ENCODE measurements around the gene RAB6A. TPM values are rescaled to one million over a fixed set of nuclear protein-coding genes. Genes with fewer than 3 reads are reported as not detected.

Gene RAB6A
- total RNA-seq, 1 donor from 2014 or later: 222 TPM

GRCh38 chr11:73635721-73636120, 125.2 kb downstream of the RAB6A start:
- no peaks in the 10 kb centered on the region for H3K4me1 Mint-ChIP-seq (ENCODE audit: low read depth, unreplicated experiment)
- H3K27me3 Mint-ChIP-seq (ENCODE audit: unreplicated experiment): no peaks in the 10 kb centered on the region
- H3K4me3 Mint-ChIP-seq (ENCODE audit: unreplicated experiment): no peak overlapping the region
- H3K9me3 Mint-ChIP-seq (ENCODE audit: unreplicated experiment): peaks cover 1% of the 10 kb centered on the region
- no peaks in the 10 kb centered on the region for H3K36me3 Mint-ChIP-seq (ENCODE audit: unreplicated experiment)
- no peak overlapping the region for H3K27ac Mint-ChIP-seq (ENCODE audit: unreplicated experiment)
- DNase-seq: no peak
- TF ChIP-seq CTCF (IDR thresholded peaks at IDR 0.05; ENCODE audit: partially characterized antibody, unreplicated experiment): no peak

- Mint-ChIP-seq H3K27ac (ENCODE audit: unreplicated experiment) (no peak overlapping the region), H3K36me3 (ENCODE audit: unreplicated experiment) (no peaks in the 10 kb centered on the region), H3K27me3 (ENCODE audit: unreplicated experiment) (peaks cover 4% of the 10 kb centered on the region), H3K9me3 (ENCODE audit: unreplicated experiment) (peaks cover 1% of the 10 kb centered on the region), H3K4me1 (ENCODE audit: low read depth, unreplicated experiment) (peaks cover 2% of the 10 kb centered on the region), H3K4me3 (ENCODE audit: unreplicated experiment) (no peak overlapping the region)
- DNase-seq: no peak
- no peak for TF ChIP-seq CTCF (IDR thresholded peaks at IDR 0.05; ENCODE audit: partially characterized antibody, unreplicated experiment)
Measured at GRCh38 chr11:73633999-73634398, 126.9 kb downstream of the RAB6A start.

- H3K36me3 Mint-ChIP-seq (ENCODE audit: unreplicated experiment): peaks cover 3% of the 10 kb centered on the region
- no peak overlapping the region for H3K27ac Mint-ChIP-seq (ENCODE audit: unreplicated experiment)
- DNase-seq: no peak
- H3K27me3 Mint-ChIP-seq (ENCODE audit: unreplicated experiment): peaks cover 6% of the 10 kb centered on the region
- peaks cover 2% of the 10 kb centered on the region for H3K4me1 Mint-ChIP-seq (ENCODE audit: low read depth, unreplicated experiment)
- peaks cover 1% of the 10 kb centered on the region for H3K9me3 Mint-ChIP-seq (ENCODE audit: unreplicated experiment)
- no peak overlapping the region for H3K4me3 Mint-ChIP-seq (ENCODE audit: unreplicated experiment)
- TF ChIP-seq CTCF (IDR thresholded peaks at IDR 0.05; ENCODE audit: partially characterized antibody, unreplicated experiment): no peak
Measured at GRCh38 chr11:73632996-73633395, 127.9 kb downstream of the RAB6A start.

- no peak overlapping the region for H3K4me3 Mint-ChIP-seq (ENCODE audit: unreplicated experiment)
- no peak overlapping the region for H3K27ac Mint-ChIP-seq (ENCODE audit: unreplicated experiment)
- no peak for DNase-seq
- H3K36me3 Mint-ChIP-seq (ENCODE audit: unreplicated experiment): peaks cover 5% of the 10 kb centered on the region
- H3K9me3 Mint-ChIP-seq (ENCODE audit: unreplicated experiment): peaks cover 3% of the 10 kb centered on the region
- peaks cover 3% of the 10 kb centered on the region for H3K4me1 Mint-ChIP-seq (ENCODE audit: low read depth, unreplicated experiment)
- peaks cover 8% of the 10 kb centered on the region for H3K27me3 Mint-ChIP-seq (ENCODE audit: unreplicated experiment)
- TF ChIP-seq CTCF (IDR thresholded peaks at IDR 0.05; ENCODE audit: partially characterized antibody, unreplicated experiment): no peak
Measured at GRCh38 chr11:73629907-73630306, 131.0 kb downstream of the RAB6A start.

GRCh38 chr11:73625696-73626318, 135.1 kb downstream of the RAB6A start:
- peaks cover 5% of the 10 kb centered on the region for H3K36me3 Mint-ChIP-seq (ENCODE audit: unreplicated experiment)
- TF ChIP-seq CTCF (IDR thresholded peaks at IDR 0.05; ENCODE audit: partially characterized antibody, unreplicated experiment): peak; percentile 93
- H3K4me3 Mint-ChIP-seq (ENCODE audit: unreplicated experiment): no peak overlapping the region
- H3K4me1 Mint-ChIP-seq (ENCODE audit: low read depth, unreplicated experiment): peaks cover 3% of the 10 kb centered on the region
- peaks cover 1% of the 10 kb centered on the region for H3K9me3 Mint-ChIP-seq (ENCODE audit: unreplicated experiment)
- peaks cover 12% of the 10 kb centered on the region for H3K27me3 Mint-ChIP-seq (ENCODE audit: unreplicated experiment)
- H3K27ac Mint-ChIP-seq (ENCODE audit: unreplicated experiment): no peak overlapping the region
- peak; percentile 80 for DNase-seq

Other genes with a start within 250 kb of the RAB6A start
- 84.3 TPM for gene FAM168A, start 163.0 kb downstream of the RAB6A start, total RNA-seq (ENCODE audit: unreplicated experiment)
- 4.8 TPM for gene PLEKHB1, start 114.5 kb downstream of the RAB6A start, total RNA-seq (ENCODE audit: unreplicated experiment)
- 30.5 TPM for gene MRPL48, start 26.8 kb upstream of the RAB6A start, total RNA-seq (ENCODE audit: unreplicated experiment)
- 39.7 TPM for gene COA4, start 115.8 kb upstream of the RAB6A start, total RNA-seq (ENCODE audit: unreplicated experiment)
- 24.6 TPM for gene PAAF1, start 115.9 kb upstream of the RAB6A start, total RNA-seq (ENCODE audit: unreplicated experiment)
- not detected for gene DNAJB13, start 190.0 kb upstream of the RAB6A start, total RNA-seq (ENCODE audit: unreplicated experiment)
- gene UCP2, start 221.8 kb upstream of the RAB6A start, total RNA-seq (ENCODE audit: unreplicated experiment): 91.1 TPM
- 7.6 TPM for gene UCP3, start 248.0 kb upstream of the RAB6A start, total RNA-seq (ENCODE audit: unreplicated experiment)